Calu3 (cell line): ENCODE data around the gene KTN1. TPM values are rescaled to one million over a fixed set of nuclear protein-coding genes. Genes with fewer than 3 reads are reported as not detected.

Experiments
- BruUV-seq: library from RNA; stranded (reverse); fragments of 400-500 nt; replicated peaks from 2 replicates; lab custom pipeline; 2021; lab: Mats Ljungman, UMichigan
- CTCF ChIA-PET: fragments of 300-600 bp; sonication (Branson Sonifier 250); formaldehyde crosslinking; loops from one replicate; lab custom pipeline; 2022; ENCODE audit warnings: antibody characterized with exemption; lab: Charles Lee
- DNase-seq: peaks from one replicate; pipeline ENCODE4 v3.0.0; 2022
- H3K27ac Mint-ChIP-seq: one replicate; pipeline ENCODE4 v1.8.0; 2022; ENCODE audit warnings: mixed read lengths; ENCODE audit not compliant: unreplicated experiment
- H3K27me3 Mint-ChIP-seq: one replicate; pipeline ENCODE4 v1.8.0; 2022; ENCODE audit warnings: mixed read lengths; ENCODE audit not compliant: unreplicated experiment
- H3K36me3 Mint-ChIP-seq: one replicate; pipeline ENCODE4 v1.8.0; 2022; ENCODE audit warnings: mild to moderate bottlenecking, moderate library complexity, mixed read lengths; ENCODE audit not compliant: insufficient read depth, unreplicated experiment
- H3K4me1 Mint-ChIP-seq: one replicate; pipeline ENCODE4 v1.8.0; 2022; ENCODE audit warnings: mild to moderate bottlenecking, low read depth, mixed read lengths; ENCODE audit not compliant: unreplicated experiment
- H3K4me3 Mint-ChIP-seq: one replicate; pipeline ENCODE4 v1.8.0; 2022; ENCODE audit warnings: mild to moderate bottlenecking, low read depth, moderate library complexity, mixed read lengths; ENCODE audit not compliant: unreplicated experiment
- H3K9me3 Mint-ChIP-seq: one replicate; pipeline ENCODE4 v1.8.0; 2022; ENCODE audit warnings: low read depth, mixed read lengths; ENCODE audit not compliant: unreplicated experiment
- intact Hi-C: fragments of 100-400 bp; cut with micrococcal nuclease; formaldehyde crosslinking; loops from one replicate; pipeline ENCODE4 v1.10.0; 2022; ENCODE audit not compliant: unreplicated experiment
- total RNA-seq: library from RNA; stranded (reverse); gene quantifications from 2 replicates; pipeline ENCODE4 v1.2.3, GENCODE V29; 2022
- TF ChIP-seq, protein P1 (sequence below): fragments of 200-600 bp; IDR thresholded peaks from one replicate; pipeline ENCODE4 v1.8.0; 2022; ENCODE audit warnings: antibody characterized with exemption; ENCODE audit not compliant: unreplicated experiment

KTN1 gene
- total RNA-seq, 1 experiment from 2014 or later = 141 TPM

- Mint-ChIP-seq H3K36me3 (peaks cover 6% of the 10 kb centered on the region), H3K4me3 (no peak overlapping the region), H3K4me1 (peaks cover 14% of the 10 kb centered on the region), H3K27ac (no peak overlapping the region), H3K9me3 (no peaks in the 10 kb centered on the region), H3K27me3 (no peaks in the 10 kb centered on the region)
- CTCF ChIA-PET = interaction anchor here (0.6 kb wide), 2 partner anchors 27 kb away, joined by 3 read pairs; no protein-coding TSS in a partner anchor
- DNase-seq = no peak
- TF ChIP-seq, protein P1, sequence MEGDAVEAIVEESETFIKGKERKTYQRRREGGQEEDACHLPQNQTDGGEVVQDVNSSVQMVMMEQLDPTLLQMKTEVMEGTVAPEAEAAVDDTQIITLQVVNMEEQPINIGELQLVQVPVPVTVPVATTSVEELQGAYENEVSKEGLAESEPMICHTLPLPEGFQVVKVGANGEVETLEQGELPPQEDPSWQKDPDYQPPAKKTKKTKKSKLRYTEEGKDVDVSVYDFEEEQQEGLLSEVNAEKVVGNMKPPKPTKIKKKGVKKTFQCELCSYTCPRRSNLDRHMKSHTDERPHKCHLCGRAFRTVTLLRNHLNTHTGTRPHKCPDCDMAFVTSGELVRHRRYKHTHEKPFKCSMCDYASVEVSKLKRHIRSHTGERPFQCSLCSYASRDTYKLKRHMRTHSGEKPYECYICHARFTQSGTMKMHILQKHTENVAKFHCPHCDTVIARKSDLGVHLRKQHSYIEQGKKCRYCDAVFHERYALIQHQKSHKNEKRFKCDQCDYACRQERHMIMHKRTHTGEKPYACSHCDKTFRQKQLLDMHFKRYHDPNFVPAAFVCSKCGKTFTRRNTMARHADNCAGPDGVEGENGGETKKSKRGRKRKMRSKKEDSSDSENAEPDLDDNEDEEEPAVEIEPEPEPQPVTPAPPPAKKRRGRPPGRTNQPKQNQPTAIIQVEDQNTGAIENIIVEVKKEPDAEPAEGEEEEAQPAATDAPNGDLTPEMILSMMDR = no peak
- intact Hi-C loops = no loop called here
- BruUV-seq = no TSS peak
Measured at GRCh38 chr14:55610713-55611370, 30.8 kb downstream of the KTN1 start.

DNA sequence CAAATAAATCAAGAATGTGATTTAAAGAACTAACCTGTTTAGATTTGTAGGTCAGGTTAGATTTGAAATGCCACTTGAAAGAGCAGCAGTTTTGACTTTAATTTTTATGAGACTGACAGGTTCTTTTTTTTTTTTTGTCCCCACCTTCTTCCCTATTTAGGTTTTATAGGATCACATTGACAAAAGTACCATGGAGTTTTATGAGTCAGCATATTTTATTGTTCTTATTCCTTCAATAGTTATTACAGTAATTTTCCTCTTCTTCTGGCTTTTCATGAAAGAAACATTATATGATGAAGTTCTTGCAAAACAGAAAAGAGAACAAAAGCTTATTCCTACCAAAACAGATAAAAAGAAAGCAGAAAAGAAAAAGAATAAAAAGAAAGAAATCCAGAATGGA, 31.9 kb downstream of the KTN1 start:
- intact Hi-C loops = no loop called here
- TF ChIP-seq, protein P1 = no peak
- Mint-ChIP-seq H3K4me1 (peaks cover 14% of the 10 kb centered on the region), H3K27me3 (no peaks in the 10 kb centered on the region), H3K27ac (no peak overlapping the region), H3K9me3 (no peaks in the 10 kb centered on the region), H3K4me3 (no peak overlapping the region), H3K36me3 (peaks cover 6% of the 10 kb centered on the region)
- DNase-seq = no peak
- BruUV-seq = no TSS peak
- CTCF ChIA-PET = interaction anchor here (0.6 kb wide), 1 partner anchor 172 kb away, joined by 3 read pairs; no protein-coding TSS in a partner anchor

GRCh38 chr14:55614304-55614703, 34.3 kb downstream of the KTN1 start:
- Mint-ChIP-seq H3K4me1 (peaks cover 8% of the 10 kb centered on the region), H3K4me3 (no peak overlapping the region), H3K36me3 (peaks cover 6% of the 10 kb centered on the region), H3K9me3 (no peaks in the 10 kb centered on the region), H3K27me3 (no peaks in the 10 kb centered on the region), H3K27ac (no peak overlapping the region)
- intact Hi-C loops = no loop called here
- no peak for DNase-seq
- CTCF ChIA-PET = no interaction called here
- no TSS peak for BruUV-seq
- TF ChIP-seq, protein P1 = no peak

- Mint-ChIP-seq H3K4me3 (no peak overlapping the region), H3K36me3 (peaks cover 25% of the 10 kb centered on the region), H3K9me3 (peaks cover 7% of the 10 kb centered on the region), H3K27me3 (no peaks in the 10 kb centered on the region), H3K4me1 (peaks cover 21% of the 10 kb centered on the region), H3K27ac (no peak overlapping the region)
- CTCF ChIA-PET = no interaction called here
- TF ChIP-seq, protein P1 = no peak
- BruUV-seq = no TSS peak
- intact Hi-C loops = loop anchor here (1.0 kb wide), 1 partner anchor 28 kb away; no protein-coding TSS in a partner anchor
- DNase-seq = no peak
Measured at GRCh38 chr14:55620277-55620676, 40.3 kb downstream of the KTN1 start.
